ENCODE measurements around the gene INSYN2B. TPM values are rescaled to one million over a fixed set of nuclear protein-coding genes. Genes with fewer than 3 reads are reported as not detected.

The INSYN2B gene
- total and polyA plus RNA-seq, 2 donors: 0.05 to 0.26 TPM

GRCh38 chr5:169864483-169864882, 115.8 kb downstream of the INSYN2B start:
- Histone ChIP-seq H3K36me3 (ENCODE audit: insufficient read depth) (no peaks in the 10 kb centered on the region), H3K4me1 (ENCODE audit: insufficient read depth) (no peaks in the 10 kb centered on the region), H3K27ac (ENCODE audit: low read depth) (no peak overlapping the region), H3K4me3 (ENCODE audit: low read depth, low read length) (no peak overlapping the region)
- no peak for DNase-seq (ENCODE audit: extremely low spot score)
- 86% methylated on average over 1 of the region's 1 CpG for WGBS

- no peaks in the 10 kb centered on the region for H3K36me3 ChIP-seq (ENCODE audit: insufficient read depth)
- DNase-seq (ENCODE audit: extremely low spot score): no peak
- WGBS: 60% methylated on average over 4 of the region's 4 CpGs
Measured at GRCh38 chr5:169862391-169862811, 117.9 kb downstream of the INSYN2B start.

GRCh38 chr5:169861934-169862333, 118.4 kb downstream of the INSYN2B start:
- 45% methylated on average over 2 of the region's 2 CpGs for WGBS
- no peaks in the 10 kb centered on the region for H3K4me1 ChIP-seq (ENCODE audit: insufficient read depth)
- no peak for DNase-seq (ENCODE audit: extremely low spot score)
- no peaks in the 10 kb centered on the region for H3K36me3 ChIP-seq (ENCODE audit: insufficient read depth)
- no peak overlapping the region for H3K27ac ChIP-seq (ENCODE audit: low read depth)
- no peak overlapping the region for H3K4me3 ChIP-seq (ENCODE audit: low read depth, low read length)

More at GRCh38 chr5:169862391-169862811, 117.9 kb downstream of the INSYN2B start:
- Histone ChIP-seq H3K4me3 (ENCODE audit: low read depth, low read length) (no peak overlapping the region), H3K27ac (ENCODE audit: low read depth) (no peak overlapping the region), H3K4me1 (ENCODE audit: insufficient read depth) (no peaks in the 10 kb centered on the region)

- Histone ChIP-seq H3K4me1 (ENCODE audit: insufficient read depth) (no peaks in the 10 kb centered on the region), H3K4me3 (ENCODE audit: low read depth, low read length) (no peak overlapping the region), H3K36me3 (ENCODE audit: insufficient read depth) (no peaks in the 10 kb centered on the region), H3K27ac (ENCODE audit: low read depth) (no peak overlapping the region)
- WGBS: 74% methylated on average over 2 of the region's 2 CpGs
- no peak for DNase-seq (ENCODE audit: extremely low spot score)
Measured at GRCh38 chr5:169861433-169861832, 118.9 kb downstream of the INSYN2B start.

GRCh38 chr5:169860585-169860984, 119.7 kb downstream of the INSYN2B start:
- 68% methylated on average over 3 of the region's 3 CpGs for WGBS
- no peak for DNase-seq (ENCODE audit: extremely low spot score)
- no peak overlapping the region for H3K27ac ChIP-seq (ENCODE audit: low read depth)
- no peaks in the 10 kb centered on the region for H3K36me3 ChIP-seq (ENCODE audit: insufficient read depth)
- H3K4me1 ChIP-seq (ENCODE audit: insufficient read depth): no peaks in the 10 kb centered on the region
- no peak overlapping the region for H3K4me3 ChIP-seq (ENCODE audit: low read depth, low read length)

GRCh38 chr5:169856571-169856970, 123.7 kb downstream of the INSYN2B start:
- H3K4me1 ChIP-seq (ENCODE audit: insufficient read depth): no peaks in the 10 kb centered on the region
- H3K4me3 ChIP-seq (ENCODE audit: low read depth, low read length): no peak overlapping the region
- H3K36me3 ChIP-seq (ENCODE audit: insufficient read depth): no peaks in the 10 kb centered on the region
- H3K27ac ChIP-seq (ENCODE audit: low read depth): no peak overlapping the region
- 74% methylated on average over 2 of the region's 2 CpGs for WGBS
- no peak for DNase-seq (ENCODE audit: extremely low spot score)

- WGBS: 86% methylated on average over 1 of the region's 1 CpG
- Histone ChIP-seq H3K4me3 (ENCODE audit: low read depth, low read length) (no peak overlapping the region), H3K4me1 (ENCODE audit: insufficient read depth) (no peaks in the 10 kb centered on the region), H3K27ac (ENCODE audit: low read depth) (no peak overlapping the region), H3K36me3 (ENCODE audit: insufficient read depth) (no peaks in the 10 kb centered on the region)
- no peak for DNase-seq (ENCODE audit: extremely low spot score)
Measured at GRCh38 chr5:169851321-169851850, 128.9 kb downstream of the INSYN2B start.

GRCh38 chr5:169850409-169850808, 129.9 kb downstream of the INSYN2B start:
- Histone ChIP-seq H3K36me3 (ENCODE audit: insufficient read depth) (no peaks in the 10 kb centered on the region), H3K4me1 (ENCODE audit: insufficient read depth) (no peaks in the 10 kb centered on the region), H3K4me3 (ENCODE audit: low read depth, low read length) (no peak overlapping the region), H3K27ac (ENCODE audit: low read depth) (no peak overlapping the region)
- WGBS: 92% methylated on average over 2 of the region's 2 CpGs
- DNase-seq (ENCODE audit: extremely low spot score): no peak

GRCh38 chr5:169848792-169849191, 131.5 kb downstream of the INSYN2B start:
- Histone ChIP-seq H3K36me3 (ENCODE audit: insufficient read depth) (no peaks in the 10 kb centered on the region), H3K4me1 (ENCODE audit: insufficient read depth) (no peaks in the 10 kb centered on the region)
- 80% methylated on average over 2 of the region's 2 CpGs for WGBS

GRCh38 chr5:169848271-169848670, 132.0 kb downstream of the INSYN2B start:
- 82% methylated on average over 3 of the region's 3 CpGs for WGBS
- no peak overlapping the region for H3K27ac ChIP-seq (ENCODE audit: low read depth)
- H3K36me3 ChIP-seq (ENCODE audit: insufficient read depth): no peaks in the 10 kb centered on the region
- no peaks in the 10 kb centered on the region for H3K4me1 ChIP-seq (ENCODE audit: insufficient read depth)
- no peak overlapping the region for H3K4me3 ChIP-seq (ENCODE audit: low read depth, low read length)
- no peak for DNase-seq (ENCODE audit: extremely low spot score)

More at GRCh38 chr5:169848792-169849191, 131.5 kb downstream of the INSYN2B start:
- H3K4me3 ChIP-seq (ENCODE audit: low read depth, low read length): no peak overlapping the region
- no peak overlapping the region for H3K27ac ChIP-seq (ENCODE audit: low read depth)
- DNase-seq (ENCODE audit: extremely low spot score): no peak

- no peak overlapping the region for H3K27ac ChIP-seq (ENCODE audit: low read depth)
- no peak overlapping the region for H3K4me3 ChIP-seq (ENCODE audit: low read depth, low read length)
- no peak for DNase-seq (ENCODE audit: extremely low spot score)
- WGBS: 64% methylated on average over 1 of the region's 1 CpG
- no peaks in the 10 kb centered on the region for H3K4me1 ChIP-seq (ENCODE audit: insufficient read depth)
- no peaks in the 10 kb centered on the region for H3K36me3 ChIP-seq (ENCODE audit: insufficient read depth)
Measured at GRCh38 chr5:169847519-169847918, 132.8 kb downstream of the INSYN2B start.

GRCh38 chr5:169842699-169843098, 137.6 kb downstream of the INSYN2B start:
- DNase-seq (ENCODE audit: extremely low spot score): no peak
- Histone ChIP-seq H3K27ac (ENCODE audit: low read depth) (no peak overlapping the region), H3K4me1 (ENCODE audit: insufficient read depth) (no peaks in the 10 kb centered on the region), H3K36me3 (ENCODE audit: insufficient read depth) (no peaks in the 10 kb centered on the region), H3K4me3 (ENCODE audit: low read depth, low read length) (no peak overlapping the region)

GRCh38 chr5:169840405-169840804, 139.9 kb downstream of the INSYN2B start:
- no peak overlapping the region for H3K4me3 ChIP-seq (ENCODE audit: low read depth, low read length)
- H3K4me1 ChIP-seq (ENCODE audit: insufficient read depth): no peaks in the 10 kb centered on the region
- WGBS: 95% methylated on average over 3 of the region's 3 CpGs
- no peaks in the 10 kb centered on the region for H3K36me3 ChIP-seq (ENCODE audit: insufficient read depth)
- H3K27ac ChIP-seq (ENCODE audit: low read depth): no peak overlapping the region
- DNase-seq (ENCODE audit: extremely low spot score): no peak

- H3K36me3 ChIP-seq (ENCODE audit: insufficient read depth): no peaks in the 10 kb centered on the region
- no peaks in the 10 kb centered on the region for H3K4me1 ChIP-seq (ENCODE audit: insufficient read depth)
- no peak for DNase-seq (ENCODE audit: extremely low spot score)
- WGBS: 92% methylated on average over 3 of the region's 3 CpGs
- H3K27ac ChIP-seq (ENCODE audit: low read depth): no peak overlapping the region
- no peak overlapping the region for H3K4me3 ChIP-seq (ENCODE audit: low read depth, low read length)
Measured at GRCh38 chr5:169838688-169839087, 141.6 kb downstream of the INSYN2B start.

GRCh38 chr5:169837686-169838085, 142.6 kb downstream of the INSYN2B start:
- no peak overlapping the region for H3K4me3 ChIP-seq (ENCODE audit: low read depth, low read length)
- H3K4me1 ChIP-seq (ENCODE audit: insufficient read depth): no peaks in the 10 kb centered on the region
- no peak for DNase-seq (ENCODE audit: extremely low spot score)
- H3K36me3 ChIP-seq (ENCODE audit: insufficient read depth): no peaks in the 10 kb centered on the region
- no peak overlapping the region for H3K27ac ChIP-seq (ENCODE audit: low read depth)

Measured in urinary bladder (tissue), 4 donors.